ENCODE measurements around the gene PTPN9.
"Not testable (repeated sequence)": the region's sequence is repeated elsewhere in the genome, so short reads cannot be mapped to it uniquely, and the experiment has no call there.

Gene PTPN9

GRCh38 chr15:75531041-75531450, 48.1 kb downstream of the PTPN9 start:
- no peak for DNase-seq (ENCODE audit: low spot score)

- DNase-seq (ENCODE audit: low spot score): no peak
These were observed 48.9 kb downstream of the PTPN9 start for GRCh38 chr15:75530169-75530568.

GRCh38 chr15:75525756-75526155, 53.4 kb downstream of the PTPN9 start:
- not testable (repeated sequence) for DNase-seq (ENCODE audit: low spot score)

GRCh38 chr15:75523011-75523410, 56.1 kb downstream of the PTPN9 start:
- no peak for DNase-seq (ENCODE audit: low spot score)

- DNase-seq (ENCODE audit: low spot score): no peak
These were observed 61.9 kb downstream of the PTPN9 start for GRCh38 chr15:75517233-75517632.

- DNase-seq (ENCODE audit: low spot score): peak; percentile 64
These were observed 70.1 kb downstream of the PTPN9 start for GRCh38 chr15:75508840-75509532.

GRCh38 chr15:75502360-75502759, 76.8 kb downstream of the PTPN9 start:
- DNase-seq (ENCODE audit: low spot score): no peak

GRCh38 chr15:75493732-75494131, 85.4 kb downstream of the PTPN9 start:
- no peak for DNase-seq (ENCODE audit: low spot score)

GRCh38 chr15:75483961-75484360, 95.2 kb downstream of the PTPN9 start:
- DNase-seq (ENCODE audit: low spot score): no peak

GRCh38 chr15:75483556-75483955, 95.6 kb downstream of the PTPN9 start:
- not testable (repeated sequence) for DNase-seq (ENCODE audit: low spot score)

GRCh38 chr15:75483106-75483505, 96.0 kb downstream of the PTPN9 start:
- DNase-seq (ENCODE audit: low spot score): no peak

GRCh38 chr15:75480463-75480862, 98.7 kb downstream of the PTPN9 start:
- not testable (repeated sequence) for DNase-seq (ENCODE audit: low spot score)

- no peak for DNase-seq (ENCODE audit: low spot score)
These were observed 99.4 kb downstream of the PTPN9 start for GRCh38 chr15:75479670-75480069.

- not testable (repeated sequence) for DNase-seq (ENCODE audit: low spot score)
These were observed 102.0 kb downstream of the PTPN9 start for GRCh38 chr15:75477094-75477493.

- DNase-seq (ENCODE audit: low spot score): no peak
These were observed 110.1 kb downstream of the PTPN9 start for GRCh38 chr15:75468913-75469598.

- DNase-seq (ENCODE audit: low spot score): peak; percentile 64
These were observed 118.5 kb downstream of the PTPN9 start for GRCh38 chr15:75460646-75461045.

- DNase-seq (ENCODE audit: low spot score): no peak
These were observed 119.5 kb downstream of the PTPN9 start for GRCh38 chr15:75459581-75459980.

- DNase-seq (ENCODE audit: low spot score): no peak
These were observed 122.4 kb downstream of the PTPN9 start for GRCh38 chr15:75456710-75457109.

- peak; percentile 78 for DNase-seq (ENCODE audit: low spot score)
These were observed 123.1 kb downstream of the PTPN9 start for GRCh38 chr15:75455982-75456531.

- peak; percentile 96 for DNase-seq (ENCODE audit: low spot score)
These were observed 123.6 kb downstream of the PTPN9 start for GRCh38 chr15:75455424-75455981.

- DNase-seq (ENCODE audit: low spot score): peak; percentile 48
These were observed 124.4 kb downstream of the PTPN9 start for GRCh38 chr15:75454471-75455378.

Data from HuH-7.5 (cell line).